Hepatocyte (in vitro differentiated cells): ENCODE results near the gene ST6GAL1. TPM values are rescaled to one million over a fixed set of nuclear protein-coding genes. Genes with fewer than 3 reads are reported as not detected.

Experiments used
- DNase-seq: peaks from one replicate; pipeline ENCODE4 v3.0.0-alpha.2; 2016; ENCODE audit warnings: low spot score
- H2AFZ ChIP-seq: fragments of 200-600 bp; sonication (generic); 2 replicates; pipeline ENCODE4 v1.6.0; 2016; ENCODE audit warnings: antibody characterized with exemption, mild to moderate bottlenecking
- H3K27ac ChIP-seq: fragments of 200-600 bp; sonication (generic); 2 replicates; pipeline ENCODE4 v1.5.1; 2016; ENCODE audit warnings: mild to moderate bottlenecking
- H3K27me3 ChIP-seq: fragments of 200-600 bp; sonication (generic); 2 replicates; pipeline ENCODE4 v1.6.1; 2016
- H3K36me3 ChIP-seq: fragments of 200-600 bp; sonication (generic); replicated peaks from 2 replicates; pipeline ENCODE4 v1.5.1; 2016; ENCODE audit warnings: low read depth; ENCODE audit not compliant: insufficient read depth
- H3K4me1 ChIP-seq: fragments of 200-600 bp; sonication (generic); 2 replicates; pipeline ENCODE4 v1.5.1; 2016; ENCODE audit warnings: mild to moderate bottlenecking, moderate library complexity; ENCODE audit not compliant: insufficient read depth
- H3K4me2 ChIP-seq: fragments of 200-600 bp; sonication (generic); 2 replicates; pipeline ENCODE4 v1.6.0; 2016
- H3K4me3 ChIP-seq: fragments of 200-600 bp; sonication (generic); 2 replicates; pipeline ENCODE4 v1.5.1; 2016; ENCODE audit warnings: mild to moderate bottlenecking
- H3K79me2 ChIP-seq: fragments of 200-600 bp; sonication (generic); 2 replicates; pipeline ENCODE4 v1.6.0; 2017; ENCODE audit warnings: mild to moderate bottlenecking
- H3K9me2 ChIP-seq: fragments of 200-600 bp; sonication (generic); replicated peaks from 2 replicates; pipeline ENCODE4 v1.6.0; 2017; ENCODE audit warnings: mild to moderate bottlenecking; ENCODE audit not compliant: insufficient read depth
- H3K9me3 ChIP-seq: fragments of 200-600 bp; sonication (generic); 2 replicates; pipeline ENCODE4 v1.5.1; 2016; ENCODE audit warnings: low read depth, mild to moderate bottlenecking
- H4K20me1 ChIP-seq: fragments of 200-600 bp; sonication (generic); 2 replicates; pipeline ENCODE4 v1.6.0; 2016; ENCODE audit warnings: mild to moderate bottlenecking; ENCODE audit not compliant: insufficient read depth, poor library complexity, severe bottlenecking
- EZH2 ChIP-seq: fragments of 200-600 bp; sonication (generic); IDR thresholded peaks from 2 replicates; pipeline ENCODE4 v1.6.1; 2016; ENCODE audit warnings: antibody characterized with exemption, mild to moderate bottlenecking, borderline replicate concordance
- EZH2phosphoT487 ChIP-seq: fragments of 200-600 bp; sonication (generic); IDR thresholded peaks from one replicate; pipeline ENCODE4 v1.6.1; 2018; ENCODE audit warnings: antibody characterized with exemption, mild to moderate bottlenecking, low read depth, moderate library complexity; ENCODE audit not compliant: unreplicated experiment, severe bottlenecking
- WGBS: methylation state at CpG from one replicate; pipeline ENCODE4 v1.1.6; 2016; ENCODE audit warnings: low lambda C conversion rate; ENCODE audit errors: missing lambda C conversion rate; 5-methylcytosine and 5-hydroxymethylcytosine counted together
- polyA plus RNA-seq: library from polyadenylated mRNA; unstranded; fragments of >200 nt; fragmentation: Nextera tagmentation; extraction: Ambion mirVana; gene quantifications from 2 replicates; pipeline ENCODE4 v1.2.1, GENCODE V29; 2016
- total RNA-seq: library from RNA; depleted of rRNA; stranded (reverse); fragments of >200 nt; gene quantifications from 2 replicates; pipeline ENCODE4 v1.2.3, GENCODE V29; 2014
- TF ChIP-seq, protein P1 (sequence below): fragments of 200-600 bp; sonication (generic); IDR thresholded peaks from 2 replicates; pipeline ENCODE4 v1.5.1; 2016; ENCODE audit warnings: antibody characterized with exemption, mild to moderate bottlenecking; ENCODE audit not compliant: poor library complexity

ST6GAL1 gene
- total and polyA plus RNA-seq, 2 experiments from 2014 or later = 57.5 to 109 TPM

DNA sequence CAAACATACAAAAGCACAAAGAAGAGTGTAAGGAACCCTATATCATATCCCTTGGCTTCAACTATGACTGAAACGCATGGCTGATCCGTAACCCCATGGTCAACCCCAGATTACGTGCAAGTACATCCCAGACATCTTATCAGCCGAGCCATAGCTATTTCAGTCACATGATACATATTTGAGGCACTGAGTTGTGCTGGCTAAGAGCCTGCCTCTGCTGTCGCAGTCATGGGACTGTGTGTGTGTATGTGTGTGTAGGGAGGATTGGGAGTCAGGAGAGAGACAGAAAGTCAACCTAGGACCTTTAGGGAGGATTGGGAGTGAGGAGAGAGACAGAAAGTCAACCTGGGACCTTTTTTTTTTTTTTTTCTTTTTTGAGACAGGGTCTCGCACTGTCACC lies 8.4 kb downstream of the ST6GAL1 start:
- TF ChIP-seq, protein P1, sequence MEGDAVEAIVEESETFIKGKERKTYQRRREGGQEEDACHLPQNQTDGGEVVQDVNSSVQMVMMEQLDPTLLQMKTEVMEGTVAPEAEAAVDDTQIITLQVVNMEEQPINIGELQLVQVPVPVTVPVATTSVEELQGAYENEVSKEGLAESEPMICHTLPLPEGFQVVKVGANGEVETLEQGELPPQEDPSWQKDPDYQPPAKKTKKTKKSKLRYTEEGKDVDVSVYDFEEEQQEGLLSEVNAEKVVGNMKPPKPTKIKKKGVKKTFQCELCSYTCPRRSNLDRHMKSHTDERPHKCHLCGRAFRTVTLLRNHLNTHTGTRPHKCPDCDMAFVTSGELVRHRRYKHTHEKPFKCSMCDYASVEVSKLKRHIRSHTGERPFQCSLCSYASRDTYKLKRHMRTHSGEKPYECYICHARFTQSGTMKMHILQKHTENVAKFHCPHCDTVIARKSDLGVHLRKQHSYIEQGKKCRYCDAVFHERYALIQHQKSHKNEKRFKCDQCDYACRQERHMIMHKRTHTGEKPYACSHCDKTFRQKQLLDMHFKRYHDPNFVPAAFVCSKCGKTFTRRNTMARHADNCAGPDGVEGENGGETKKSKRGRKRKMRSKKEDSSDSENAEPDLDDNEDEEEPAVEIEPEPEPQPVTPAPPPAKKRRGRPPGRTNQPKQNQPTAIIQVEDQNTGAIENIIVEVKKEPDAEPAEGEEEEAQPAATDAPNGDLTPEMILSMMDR = no peak
- TF ChIP-seq EZH2 (no peak), EZH2phosphoT487 (no peak)
- Histone ChIP-seq H3K9me2 (no peaks in the 10 kb centered on the region), H3K4me2 (no peak overlapping the region), H3K79me2 (peaks cover 48% of the 10 kb centered on the region), H3K4me1 (no peaks in the 10 kb centered on the region), H3K36me3 (no peaks in the 10 kb centered on the region), H3K27me3 (no peaks in the 10 kb centered on the region), H3K9me3 (no peaks in the 10 kb centered on the region), H3K4me3 (no peak overlapping the region), H2AFZ (no peak overlapping the region), H4K20me1 (no peaks in the 10 kb centered on the region), H3K27ac (peak overlapping the region; percentile 27)
- WGBS = 69% methylated on average over 6 of the region's 6 CpGs
- DNase-seq = peak; percentile 58

DNA sequence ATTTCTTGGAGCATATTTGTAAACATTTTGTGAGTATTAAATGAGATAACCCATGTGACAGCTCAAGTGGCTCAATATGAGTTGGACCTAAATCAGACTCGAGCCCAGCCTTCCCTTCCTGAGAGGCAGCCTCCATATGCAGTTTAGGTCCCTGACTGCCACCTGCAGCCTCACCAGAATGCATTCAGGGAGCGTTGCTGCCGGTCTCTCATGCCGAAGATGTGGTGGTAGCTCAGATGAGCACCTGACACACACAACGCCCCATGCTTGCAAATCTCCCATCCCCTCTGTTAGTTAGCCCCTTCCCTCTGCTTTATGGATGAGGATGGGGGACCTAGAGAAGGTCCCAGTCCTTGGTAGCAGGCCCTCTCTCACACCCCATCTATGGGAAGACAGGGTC lies 9.2 kb downstream of the ST6GAL1 start:
- Histone ChIP-seq H3K4me3 (no peak overlapping the region), H3K9me2 (no peaks in the 10 kb centered on the region), H3K4me1 (no peaks in the 10 kb centered on the region), H3K9me3 (no peaks in the 10 kb centered on the region), H2AFZ (no peak overlapping the region), H3K27ac (no peak overlapping the region), H4K20me1 (no peaks in the 10 kb centered on the region), H3K79me2 (peaks cover 40% of the 10 kb centered on the region), H3K27me3 (no peaks in the 10 kb centered on the region), H3K36me3 (no peaks in the 10 kb centered on the region), H3K4me2 (no peak overlapping the region)
- 90% methylated on average over 5 of the region's 5 CpGs for WGBS
- TF ChIP-seq, protein P1 = no peak
- TF ChIP-seq EZH2phosphoT487 = no peak
- TF ChIP-seq EZH2 = no peak
- no peak for DNase-seq

DNA sequence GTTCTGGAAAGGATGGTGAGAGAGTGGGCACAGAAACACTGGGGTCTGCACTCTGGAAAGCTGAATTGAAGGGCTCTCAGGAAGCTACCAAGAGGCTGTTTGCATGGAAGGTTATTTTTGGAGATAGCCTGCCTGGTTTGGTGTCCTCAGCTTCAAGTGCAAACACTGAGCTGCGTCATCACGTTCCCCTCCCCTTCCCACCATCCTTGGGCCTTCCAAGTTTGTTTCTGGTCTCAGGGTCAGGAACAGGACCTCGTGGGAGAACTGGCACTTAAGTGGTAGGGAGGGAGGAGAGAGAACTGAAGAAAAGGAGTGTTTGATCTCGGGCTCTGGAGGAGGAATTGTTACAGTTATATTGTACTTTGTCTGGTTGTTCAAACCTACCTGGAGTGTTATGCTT lies 10.6 kb downstream of the ST6GAL1 start:
- H4K20me1 ChIP-seq = no peaks in the 10 kb centered on the region
- H3K9me2 ChIP-seq = no peaks in the 10 kb centered on the region
- H3K27me3 ChIP-seq = no peaks in the 10 kb centered on the region
- H3K27ac ChIP-seq = no peak overlapping the region
- DNase-seq = no peak
- H3K9me3 ChIP-seq = no peaks in the 10 kb centered on the region
- H3K36me3 ChIP-seq = no peaks in the 10 kb centered on the region
- WGBS = 54% methylated on average over 4 of the region's 4 CpGs
- H2AFZ ChIP-seq = no peak overlapping the region
- H3K4me3 ChIP-seq = no peak overlapping the region
- no peak for TF ChIP-seq EZH2phosphoT487
- TF ChIP-seq, protein P1 = no peak
- TF ChIP-seq EZH2 = no peak
- H3K79me2 ChIP-seq = peaks cover 28% of the 10 kb centered on the region
- no peak overlapping the region for H3K4me2 ChIP-seq
- H3K4me1 ChIP-seq = no peaks in the 10 kb centered on the region

DNA sequence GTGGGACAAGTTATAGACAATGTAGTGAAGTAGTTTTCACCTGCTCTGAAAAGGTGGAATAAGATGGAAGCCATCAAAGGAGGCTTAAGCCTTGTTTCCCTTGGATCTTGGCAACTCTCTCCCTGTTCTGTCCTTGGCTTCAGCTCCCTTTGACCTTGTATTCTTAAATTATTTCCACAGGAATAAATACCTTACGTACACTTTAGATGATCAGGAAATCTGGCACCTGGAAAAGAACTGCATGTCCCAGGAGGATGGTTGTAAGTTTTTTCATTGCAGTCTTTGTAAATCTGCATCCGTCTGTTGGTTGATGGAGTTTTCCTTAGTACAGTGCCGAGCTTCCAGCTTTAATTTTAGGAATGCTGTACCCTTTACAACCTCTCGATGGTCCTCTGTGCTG lies 11.8 kb downstream of the ST6GAL1 start:
- H3K4me1 ChIP-seq = no peaks in the 10 kb centered on the region
- no peaks in the 10 kb centered on the region for H4K20me1 ChIP-seq
- no peaks in the 10 kb centered on the region for H3K36me3 ChIP-seq
- WGBS = 95% methylated on average over 4 of the region's 4 CpGs
- DNase-seq = no peak
- TF ChIP-seq EZH2 (no peak), EZH2phosphoT487 (no peak)
- TF ChIP-seq, protein P1 = no peak
- no peak overlapping the region for H3K27ac ChIP-seq
- no peaks in the 10 kb centered on the region for H3K9me3 ChIP-seq
- H2AFZ ChIP-seq = no peak overlapping the region
- H3K9me2 ChIP-seq = no peaks in the 10 kb centered on the region
- no peak overlapping the region for H3K4me3 ChIP-seq
- no peak overlapping the region for H3K4me2 ChIP-seq
- no peaks in the 10 kb centered on the region for H3K27me3 ChIP-seq
- H3K79me2 ChIP-seq = peaks cover 22% of the 10 kb centered on the region
